Suprapubic skin (tissue), 4 donors: Measurements from ENCODE around the gene C12orf42. TPM values are rescaled to one million over a fixed set of nuclear protein-coding genes. Genes with fewer than 3 reads are reported as not detected.
"Not testable (repeated sequence)": the region's sequence is repeated elsewhere in the genome, so short reads cannot be mapped to it uniquely, and the experiment has no call there.

Experiments
- DNase-seq, 2 donors: peaks; one replicate each; pipeline ENCODE4 v3.0.0-alpha.2; 2019; ENCODE audit warnings: low spot score in 2 of 2
- H3K27ac ChIP-seq: fragments of 200-600 bp; sonication (generic); one replicate; pipeline ENCODE4 v1.5.1; 2019
- H3K27me3 ChIP-seq: fragments of 200-600 bp; sonication (generic); one replicate; pipeline ENCODE4 v1.5.1; 2019
- H3K36me3 ChIP-seq: fragments of 200-600 bp; sonication (generic); one replicate; pipeline ENCODE4 v1.5.1; 2019
- H3K4me1 ChIP-seq: fragments of 200-600 bp; sonication (generic); one replicate; pipeline ENCODE4 v1.5.1; 2019
- H3K4me3 ChIP-seq: fragments of 200-600 bp; sonication (generic); one replicate; pipeline ENCODE4 v1.5.1; 2019; ENCODE audit warnings: mild to moderate bottlenecking
- H3K9me3 ChIP-seq: fragments of 200-600 bp; sonication (generic); one replicate; pipeline ENCODE4 v1.5.1; 2019
- EP300 ChIP-seq: sonication (generic); formaldehyde crosslinking; IDR thresholded peaks from one replicate; pipeline ENCODE4 v1.6.1; 2017; ENCODE audit warnings: antibody characterized with exemption
- POLR2A ChIP-seq, 2 donors: fragments of 450-650 bp; IDR thresholded peaks; one replicate each; pipeline ENCODE4 v1.6.1; 2017; ENCODE audit warnings: antibody characterized with exemption in 2 of 2, mild to moderate bottlenecking in 2 of 2, moderate library complexity in 2 of 2
- POLR2AphosphoS5 ChIP-seq, 3 donors: sonication (generic); formaldehyde crosslinking; IDR thresholded peaks; one replicate each; pipeline ENCODE4 v1.6.1; 2017; ENCODE audit warnings: antibody characterized with exemption in 3 of 3
- WGBS: methylation state at CpG from one replicate; pipeline ENCODE4 v1.1.5; 2018; 5-methylcytosine and 5-hydroxymethylcytosine counted together
- total RNA-seq, 4 donors: library from RNA; depleted of rRNA; stranded (reverse); fragments of >200 nt; gene quantifications; one replicate each; pipeline ENCODE4 v1.1.0, GENCODE V29; 2016
- TF ChIP-seq, protein P1 (sequence below), 2 donors: fragments of 200-600 bp in 1 of 2; fragments of 450-650 bp in 1 of 2; sonication (generic) in 1 of 2; IDR thresholded peaks; one replicate each; pipeline ENCODE4 v1.5.1; 2016 to 2019; ENCODE audit warnings: antibody characterized with exemption in 2 of 2, mild to moderate bottlenecking in 1 of 2, moderate library complexity in 1 of 2

The C12orf42 gene
- total RNA-seq, 4 donors from 2014 or later: not detected

DNA sequence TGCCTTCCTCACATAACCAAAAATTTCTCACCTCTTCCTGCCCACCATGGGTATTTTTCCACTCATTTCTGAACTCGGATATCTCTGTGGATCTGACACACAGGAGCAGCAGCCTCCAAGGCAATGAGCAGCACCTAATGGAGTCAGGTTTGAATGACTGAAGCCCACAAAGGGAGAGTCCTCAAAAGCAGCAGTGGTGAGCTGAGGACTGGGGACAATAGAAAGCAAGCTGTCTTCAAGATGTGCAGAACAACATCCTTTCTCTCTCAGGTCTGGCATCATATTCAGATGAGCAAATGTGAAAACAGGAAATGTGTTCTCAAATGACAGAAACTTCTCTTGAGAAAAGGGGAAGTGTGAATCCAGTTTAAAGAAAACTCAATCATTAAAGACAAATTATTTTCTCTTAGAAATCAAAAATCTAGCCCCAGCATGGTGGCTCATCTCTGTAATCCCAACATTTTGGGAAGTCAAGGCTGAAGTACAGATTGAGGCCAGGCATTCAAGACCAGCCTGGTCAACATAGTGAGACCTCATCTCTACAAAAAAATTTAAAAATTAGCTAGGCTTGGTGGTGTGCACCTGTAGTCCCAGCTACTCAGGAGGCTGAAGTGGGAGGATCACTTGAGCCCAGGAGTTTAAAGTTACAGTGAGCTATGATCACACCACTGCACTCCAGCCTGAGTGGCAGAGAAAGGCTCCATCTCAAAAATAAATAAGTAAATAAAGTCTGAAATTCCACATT is 54.2 kb downstream of the C12orf42 start:
- DNase-seq: no peak
- TF ChIP-seq POLR2A (IDR thresholded peaks at IDR 0.05) (no peak), EP300 (no peak)

DNA sequence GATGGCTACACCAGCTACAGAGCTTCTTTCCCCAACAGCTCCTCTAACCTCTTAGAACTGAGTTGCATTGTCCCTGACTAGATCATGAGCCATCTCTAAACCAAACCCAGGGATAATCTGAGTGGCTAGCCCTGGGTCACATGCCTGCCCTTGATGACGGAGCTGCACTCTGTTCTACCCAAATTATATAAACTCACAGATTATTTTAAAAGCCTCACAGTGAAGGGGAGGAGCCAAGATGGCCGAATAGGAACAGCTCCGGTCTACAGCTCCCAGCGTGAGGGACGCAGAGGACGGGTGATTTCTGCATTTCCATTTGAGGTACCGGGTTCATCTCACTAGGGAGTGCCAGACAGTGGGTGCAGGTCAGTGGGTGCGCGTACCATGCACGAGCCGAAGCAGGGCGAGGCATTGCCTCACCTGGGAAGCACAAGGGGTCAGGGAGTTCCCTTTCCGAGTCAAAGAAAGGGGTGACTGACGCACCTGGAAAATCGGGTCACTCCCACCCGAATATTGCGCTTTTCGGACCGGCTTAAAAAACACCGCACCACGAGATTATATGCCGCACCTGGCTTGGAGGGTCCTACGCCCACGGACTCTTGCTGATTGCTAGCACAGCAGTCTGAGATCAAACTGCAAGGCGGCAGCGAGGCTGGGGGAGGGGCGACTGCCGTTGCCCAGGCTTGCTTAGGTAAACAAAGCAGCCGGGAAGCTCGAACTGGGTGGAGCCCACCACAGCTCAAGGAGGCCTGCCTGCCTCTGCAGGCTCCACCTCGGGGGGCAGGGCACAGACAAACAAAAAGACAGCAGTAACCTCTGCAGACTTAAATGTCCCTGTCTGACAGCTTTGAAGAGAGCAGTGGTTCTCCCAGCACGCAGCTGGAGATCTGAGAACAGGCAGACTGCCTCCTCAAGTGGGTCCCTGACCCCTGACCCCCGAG is 61.3 kb downstream of the C12orf42 start:
- H3K36me3 ChIP-seq, H3K9me3 ChIP-seq, H3K27me3 ChIP-seq, H3K27ac ChIP-seq, H3K4me3 ChIP-seq, H3K4me1 ChIP-seq, DNase-seq: not testable (repeated sequence)
- 89% methylated on average over 20 of the region's 33 CpGs for WGBS

More for the DNA sequence above, 54.2 kb downstream of the C12orf42 start:
- Histone ChIP-seq H3K9me3 (no peaks in the 10 kb centered on the region), H3K36me3 (no peaks in the 10 kb centered on the region), H3K27ac (no peak overlapping the region), H3K4me1 (no peaks in the 10 kb centered on the region), H3K4me3 (no peak overlapping the region), H3K27me3 (no peaks in the 10 kb centered on the region)
- WGBS: 56% methylated on average over 1 of the region's 1 CpG

DNA sequence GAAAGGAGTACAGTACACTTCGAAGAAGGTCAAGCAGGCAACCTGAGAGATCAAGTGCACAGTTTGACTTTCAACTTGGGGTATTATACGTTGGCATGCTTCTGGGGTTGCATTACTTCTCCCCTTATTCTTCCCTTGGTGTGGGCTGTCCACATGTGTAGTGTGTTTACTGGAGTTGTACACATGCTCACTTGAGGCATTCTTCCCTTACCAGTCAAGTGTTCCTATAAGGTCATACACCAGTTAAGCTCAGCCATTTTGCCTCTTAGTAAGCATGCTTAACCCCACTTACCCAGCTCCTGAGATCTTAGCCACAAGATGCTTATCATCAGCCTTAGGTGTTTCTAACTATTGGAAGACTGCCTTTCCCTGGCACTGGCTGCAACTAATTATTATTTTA is 63.8 kb downstream of the C12orf42 start:
- no peaks in the 10 kb centered on the region for H3K27me3 ChIP-seq
- H3K27ac ChIP-seq: no peak overlapping the region
- no peaks in the 10 kb centered on the region for H3K9me3 ChIP-seq
- DNase-seq: no peak
- no peaks in the 10 kb centered on the region for H3K4me1 ChIP-seq
- no peak overlapping the region for H3K4me3 ChIP-seq
- no peak for TF ChIP-seq POLR2AphosphoS5 (IDR thresholded peaks at IDR 0.05)
- 95% methylated on average over 2 of the region's 2 CpGs for WGBS
- H3K36me3 ChIP-seq: no peaks in the 10 kb centered on the region

- no peak overlapping the region for H3K27ac ChIP-seq
- DNase-seq: no peak
- no peaks in the 10 kb centered on the region for H3K36me3 ChIP-seq
- no peaks in the 10 kb centered on the region for H3K4me1 ChIP-seq
- TF ChIP-seq POLR2AphosphoS5 (IDR thresholded peaks at IDR 0.05) (no peak), POLR2A (IDR thresholded peaks at IDR 0.05) (no peak), EP300 (no peak)
- TF ChIP-seq, protein P1, sequence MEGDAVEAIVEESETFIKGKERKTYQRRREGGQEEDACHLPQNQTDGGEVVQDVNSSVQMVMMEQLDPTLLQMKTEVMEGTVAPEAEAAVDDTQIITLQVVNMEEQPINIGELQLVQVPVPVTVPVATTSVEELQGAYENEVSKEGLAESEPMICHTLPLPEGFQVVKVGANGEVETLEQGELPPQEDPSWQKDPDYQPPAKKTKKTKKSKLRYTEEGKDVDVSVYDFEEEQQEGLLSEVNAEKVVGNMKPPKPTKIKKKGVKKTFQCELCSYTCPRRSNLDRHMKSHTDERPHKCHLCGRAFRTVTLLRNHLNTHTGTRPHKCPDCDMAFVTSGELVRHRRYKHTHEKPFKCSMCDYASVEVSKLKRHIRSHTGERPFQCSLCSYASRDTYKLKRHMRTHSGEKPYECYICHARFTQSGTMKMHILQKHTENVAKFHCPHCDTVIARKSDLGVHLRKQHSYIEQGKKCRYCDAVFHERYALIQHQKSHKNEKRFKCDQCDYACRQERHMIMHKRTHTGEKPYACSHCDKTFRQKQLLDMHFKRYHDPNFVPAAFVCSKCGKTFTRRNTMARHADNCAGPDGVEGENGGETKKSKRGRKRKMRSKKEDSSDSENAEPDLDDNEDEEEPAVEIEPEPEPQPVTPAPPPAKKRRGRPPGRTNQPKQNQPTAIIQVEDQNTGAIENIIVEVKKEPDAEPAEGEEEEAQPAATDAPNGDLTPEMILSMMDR (IDR thresholded peaks at IDR 0.05): no peak
- no peak overlapping the region for H3K4me3 ChIP-seq
- no peaks in the 10 kb centered on the region for H3K9me3 ChIP-seq
- H3K27me3 ChIP-seq: no peaks in the 10 kb centered on the region
- 100% methylated on average over 1 of the region's 1 CpG for WGBS
Observed at GRCh38 chr12:103431387-103431786, 64.4 kb downstream of the C12orf42 start.

GRCh38 chr12:103425674-103426073 is 70.1 kb downstream of the C12orf42 start:
- not testable (repeated sequence) for H3K36me3 ChIP-seq, H3K27me3 ChIP-seq, H3K4me1 ChIP-seq, H3K27ac ChIP-seq, H3K4me3 ChIP-seq, DNase-seq, H3K9me3 ChIP-seq
- 74% methylated on average over 6 of the region's 6 CpGs for WGBS

- H3K4me1 ChIP-seq, DNase-seq, H3K4me3 ChIP-seq, H3K9me3 ChIP-seq, H3K27me3 ChIP-seq, H3K27ac ChIP-seq, H3K36me3 ChIP-seq: not testable (repeated sequence)
- WGBS: 79% methylated on average over 6 of the region's 9 CpGs
Observed at GRCh38 chr12:103424849-103425586, 70.8 kb downstream of the C12orf42 start.

GRCh38 chr12:103423516-103423910 is 72.3 kb downstream of the C12orf42 start:
- H3K4me1 ChIP-seq: no peaks in the 10 kb centered on the region
- no peak for DNase-seq
- TF ChIP-seq, protein P1 (IDR thresholded peaks at IDR 0.05): no peak
- TF ChIP-seq POLR2A (IDR thresholded peaks at IDR 0.05) (no peak), EP300 (no peak), POLR2AphosphoS5 (IDR thresholded peaks at IDR 0.05) (no peak)
- 36% methylated on average over 2 of the region's 2 CpGs for WGBS
- H3K9me3 ChIP-seq: no peaks in the 10 kb centered on the region
- no peak overlapping the region for H3K4me3 ChIP-seq
- H3K27ac ChIP-seq: no peak overlapping the region
- no peaks in the 10 kb centered on the region for H3K36me3 ChIP-seq
- no peaks in the 10 kb centered on the region for H3K27me3 ChIP-seq
